GM12878 (cell line): ENCODE results near the gene NPIPA3. TPM values are rescaled to one million over a fixed set of nuclear protein-coding genes. Genes with fewer than 3 reads are reported as not detected.

Experiments used
- CBX3 ChIP-seq: fragments of 200-600 bp; sonication (generic); IDR thresholded peaks from 2 replicates; pipeline ENCODE4 v1.6.1; 2016; ENCODE audit warnings: low read depth, borderline replicate concordance
- CHD2 ChIP-seq: IDR thresholded peaks from 2 replicates; pipeline ENCODE4 v1.6.1; 2011; ENCODE audit warnings: low read depth, low read length, improper control_type of control experiment, borderline replicate concordance
- CTCF ChIP-seq, 3 experiments: IDR thresholded peaks in 2 of 3; conservative IDR thresholded peaks in 1 of 3; 2 replicates each; pipeline ENCODE4 v1.5.1; 2011; ENCODE audit warnings: low read depth in 3 of 3, low read length in 3 of 3, mild to moderate bottlenecking in 3 of 3, control low read depth in 2 of 3, moderate library complexity in 2 of 3, inconsistent platforms in 1 of 3, mixed read lengths in 1 of 3; ENCODE audit not compliant: control insufficient read depth in 2 of 3, insufficient read depth in 1 of 3; ENCODE audit errors: extremely low read depth in 1 of 3
- ELK1 ChIP-seq: IDR thresholded peaks from 2 replicates; pipeline ENCODE4 v1.6.1; 2012; ENCODE audit warnings: low read depth, low read length, improper control_type of control experiment
- EP300 ChIP-seq, 2 experiments: fragments of 150-350 bp in 1 of 2; IDR thresholded peaks; 2 replicates each; pipeline ENCODE4 v1.6.1; 2011 to 2012; ENCODE audit warnings: low read depth in 2 of 2, low read length in 2 of 2, borderline replicate concordance in 1 of 2, improper control_type of control experiment in 1 of 2, inconsistent platforms in 1 of 2; ENCODE audit not compliant: control insufficient read depth in 1 of 2
- ETV6 ChIP-seq, 2 experiments: fragments of 450-650 bp in 1 of 2; IDR thresholded peaks in 1 of 2; conservative IDR thresholded peaks in 1 of 2; 2 replicates each; pipeline ENCODE4 v1.6.1; 2014; ENCODE audit warnings: antibody characterized with exemption in 1 of 2, borderline replicate concordance in 1 of 2, low read depth in 1 of 2, mild to moderate bottlenecking in 1 of 2, moderate library complexity in 1 of 2
- IKZF1 ChIP-seq: fragments of 450-650 bp; conservative IDR thresholded peaks from 2 replicates; pipeline ENCODE4 v1.6.1; 2017; ENCODE audit warnings: antibody characterized with exemption, mild to moderate bottlenecking
- IKZF2 ChIP-seq, 2 experiments: fragments of 450-650 bp; IDR thresholded peaks; 2 replicates each; pipeline ENCODE4 v1.6.1; 2017; ENCODE audit warnings: mild to moderate bottlenecking in 2 of 2, moderate library complexity in 2 of 2
- JUNB ChIP-seq: IDR thresholded peaks from 2 replicates; pipeline ENCODE4 v1.6.1; 2016; ENCODE audit warnings: antibody characterized with exemption, mild to moderate bottlenecking
- KDM1A ChIP-seq: fragments of 200-600 bp; sonication (generic); IDR thresholded peaks from 2 replicates; pipeline ENCODE4 v1.6.1; 2016; ENCODE audit warnings: borderline replicate concordance
- PAX5 ChIP-seq: IDR thresholded peaks from 2 replicates; pipeline ENCODE4 v1.6.1; 2011; ENCODE audit warnings: low read depth, low read length, borderline replicate concordance
- PBX3 ChIP-seq: IDR thresholded peaks from 2 replicates; pipeline ENCODE4 v1.6.1; 2011; ENCODE audit warnings: mild to moderate bottlenecking, low read depth, low read length, moderate library complexity; ENCODE audit not compliant: insufficient replicate concordance
- POLR2A ChIP-seq: IDR thresholded peaks from 2 replicates; pipeline ENCODE4 v1.6.1; 2011; ENCODE audit warnings: low read depth, mild to moderate bottlenecking, low read length
- RELB ChIP-seq: fragments of 450-650 bp; IDR thresholded peaks from 2 replicates; pipeline ENCODE4 v1.6.1; 2017; ENCODE audit warnings: low read depth, mild to moderate bottlenecking, moderate library complexity
- RUNX3 ChIP-seq: IDR thresholded peaks from 2 replicates; pipeline ENCODE4 v1.6.1; 2012; ENCODE audit warnings: low read length, inconsistent platforms
- SIN3A ChIP-seq: IDR thresholded peaks from 2 replicates; pipeline ENCODE4 v1.6.1; 2012; ENCODE audit warnings: low read depth, low read length, improper control_type of control experiment
- SPI1 ChIP-seq: IDR thresholded peaks from 2 replicates; pipeline ENCODE4 v1.6.1; 2011; ENCODE audit warnings: low read depth, mild to moderate bottlenecking, low read length, moderate library complexity, borderline replicate concordance; ENCODE audit not compliant: insufficient read depth
- STAT1 ChIP-seq: fragments of 450-650 bp; conservative IDR thresholded peaks from 2 replicates; pipeline ENCODE4 v1.6.1; 2014; ENCODE audit warnings: antibody characterized with exemption, mild to moderate bottlenecking
- USF1 ChIP-seq: IDR thresholded peaks from 2 replicates; pipeline ENCODE4 v1.6.1; 2011; ENCODE audit warnings: borderline replicate concordance, low read depth, mild to moderate bottlenecking, moderate library complexity, mixed read lengths, low read length; ENCODE audit not compliant: insufficient read depth; ENCODE audit errors: extremely low read length
- YBX1 ChIP-seq: fragments of 450-650 bp; IDR thresholded peaks from 2 replicates; pipeline ENCODE4 v1.6.1; 2016; ENCODE audit warnings: antibody characterized with exemption
- YY1 ChIP-seq: IDR thresholded peaks from 2 replicates; pipeline ENCODE4 v1.6.1; 2011; ENCODE audit warnings: low read depth, mild to moderate bottlenecking, low read length
- ZNF207 ChIP-seq: fragments of 450-650 bp; IDR thresholded peaks from 2 replicates; pipeline ENCODE4 v1.6.1; 2014; ENCODE audit warnings: antibody characterized with exemption, mild to moderate bottlenecking, borderline replicate concordance
- polyA plus RNA-seq, 11 experiments: library from polyadenylated mRNA; depleted of rRNA in 4 of 11; unstranded in 6 of 11; stranded (reverse) in 5 of 11; fragments of >200 nt; fragmentation: Nextera tagmentation in 4 of 11; fragmentation: Illumina TruSeq in 1 of 11; extraction: Ambion mirVana in 4 of 11; extraction: Trizol in 1 of 11; gene quantifications; 1 replicate in 1 of 11; 2 replicates in 10 of 11; pipeline versions ENCODE4 v1.2.1 to v1.2.3, GENCODE V29; 2011 to 2016; ENCODE audit warnings: inconsistent platforms in 2 of 11, missing spikeins in 2 of 11, low read depth in 1 of 11
- total RNA-seq, 4 experiments: library from RNA; depleted of rRNA in 3 of 4; stranded (reverse); fragments of >200 nt in 3 of 4; fragmentation: Illumina TruSeq in 1 of 4; extraction: Trizol in 1 of 4; gene quantifications; 2 replicates each; pipeline versions ENCODE4 v1.2.1 to v1.2.3, GENCODE V29; 2013 to 2021

NPIPA3 gene
- total and polyA plus RNA-seq, 10 of the 15 experiments (the other 5 are each of a cell fraction or from before 2014, with no cell fraction given) = 0.37 to 1.4 (median 0.85) TPM; not detected in 1

GRCh38 chr16:14672403-14672971 lies 30.7 kb upstream of the NPIPA3 start (continued):
- TF ChIP-seq CTCF (IDR thresholded peaks at IDR 0.05 in 2 of 3, conservative IDR thresholded peaks at IDR 0.05 in 1 of 3; ENCODE audit: control insufficient read depth in 2 of 3, extremely low read depth in 1 of 3, insufficient read depth in 1 of 3, low read depth in 3 of 3, low read length in 3 of 3) (no peak), IKZF2 (IDR thresholded peaks at IDR 0.05) (peak; percentile 12 to 45; a peak in 2 of 4 replicates), SIN3A (0 out of 2 replicates have a peak, but pooled peaks have one; percentile 66), USF1 (peak; percentile 86), PBX3 (peak; percentile 90), ELK1 (no peak), YY1 (peak; percentile 49; the same call in 1 of the 2 replicates), CHD2 (no peak), IKZF1 (peak; percentile 39; the same call in 1 of the 2 replicates), EP300 (IDR thresholded peaks at IDR 0.05; ENCODE audit: borderline replicate concordance in 1 of 2, control insufficient read depth in 1 of 2, low read depth in 2 of 2, low read length in 2 of 2) (peak in 1 of 2 experiments; percentile 23; a peak in 1 of 4 replicates), KDM1A (no peak), SPI1 (peak; percentile 39; the same call in 1 of the 2 replicates), ZNF207 (peak; percentile 33; the same call in 1 of the 2 replicates), RUNX3 (peak; percentile 38; the same call in 1 of the 2 replicates), STAT1 (no peak), POLR2A (no peak), YBX1 (no peak), CBX3 (no peak), PAX5 (peak; percentile 88), ETV6 (conservative IDR thresholded peaks at IDR 0.05 in 1 of 2, IDR thresholded peaks at IDR 0.05 in 1 of 2; ENCODE audit: borderline replicate concordance in 1 of 2, low read depth in 1 of 2) (peak in 1 of 2 experiments; percentile 41; a peak in 1 of 4 replicates), JUNB (peak; percentile 29; the same call in 1 of the 2 replicates), RELB (peak; percentile 55; the same call in 1 of the 2 replicates)
